SKM-1 treated with dmso at 0.1 percent for 144 hours (cell line): ENCODE data around the gene LRCH3.
A peak's percentile ranks its signal among the peaks of the same experiment; 100 is the strongest.
"Not testable (repeated sequence)": the region's sequence is repeated elsewhere in the genome, so short reads cannot be mapped to it uniquely, and the experiment has no call there.

Experiments
- DNase-seq: peaks from one replicate; lab custom pipeline; 2025; ENCODE audit not compliant: unreplicated experiment; lab: John Stamatoyannopoulos, UW

Gene LRCH3

DNA sequence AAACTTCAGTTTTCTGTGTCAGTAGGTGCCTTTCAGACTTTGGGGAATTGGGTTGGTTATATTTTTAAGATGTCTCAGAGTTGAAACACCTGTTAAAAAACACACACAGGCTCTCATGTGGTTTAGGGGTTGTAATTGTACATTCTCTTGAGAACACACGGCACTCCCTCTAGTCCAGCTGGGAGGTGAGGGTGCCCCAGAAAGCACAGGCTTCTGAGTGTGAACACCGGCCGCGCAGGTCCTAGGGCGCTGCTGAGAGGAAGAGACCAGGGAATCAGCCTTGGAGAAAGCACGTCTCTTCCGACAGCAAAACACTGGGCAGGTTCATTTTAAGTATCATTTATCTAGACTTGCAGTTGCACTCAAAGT is 90.9 kb downstream of the LRCH3 start:
- DNase-seq, result no peak

GRCh38 chr3:197882586-197882985 is 91.5 kb downstream of the LRCH3 start:
- DNase-seq, result peak; percentile 11

GRCh38 chr3:197883541-197883940 is 92.5 kb downstream of the LRCH3 start:
- no peak for DNase-seq

DNA sequence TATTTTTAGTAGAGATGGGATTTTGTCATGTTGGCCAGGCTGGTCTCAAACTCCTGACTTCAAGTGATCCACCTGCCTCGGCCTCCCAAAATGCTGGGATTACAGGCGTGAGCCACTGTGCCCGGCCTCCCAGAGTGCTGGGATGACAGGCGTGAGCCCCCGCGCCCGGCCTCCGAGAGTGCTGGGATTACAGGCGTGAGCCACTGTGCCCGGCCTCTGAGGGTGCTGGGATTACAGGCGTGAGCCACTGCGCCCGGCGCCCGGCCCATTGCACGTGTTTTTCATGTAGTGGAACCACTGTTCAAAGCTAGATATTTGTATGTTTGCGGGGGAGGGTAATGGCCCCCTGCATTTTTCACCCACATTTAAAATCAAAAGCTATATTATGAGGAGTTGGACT is 93.3 kb downstream of the LRCH3 start:
- DNase-seq, result not testable (repeated sequence)

- DNase-seq, result not testable (repeated sequence)
These were observed 95.0 kb downstream of the LRCH3 start for GRCh38 chr3:197886052-197886451.

DNA sequence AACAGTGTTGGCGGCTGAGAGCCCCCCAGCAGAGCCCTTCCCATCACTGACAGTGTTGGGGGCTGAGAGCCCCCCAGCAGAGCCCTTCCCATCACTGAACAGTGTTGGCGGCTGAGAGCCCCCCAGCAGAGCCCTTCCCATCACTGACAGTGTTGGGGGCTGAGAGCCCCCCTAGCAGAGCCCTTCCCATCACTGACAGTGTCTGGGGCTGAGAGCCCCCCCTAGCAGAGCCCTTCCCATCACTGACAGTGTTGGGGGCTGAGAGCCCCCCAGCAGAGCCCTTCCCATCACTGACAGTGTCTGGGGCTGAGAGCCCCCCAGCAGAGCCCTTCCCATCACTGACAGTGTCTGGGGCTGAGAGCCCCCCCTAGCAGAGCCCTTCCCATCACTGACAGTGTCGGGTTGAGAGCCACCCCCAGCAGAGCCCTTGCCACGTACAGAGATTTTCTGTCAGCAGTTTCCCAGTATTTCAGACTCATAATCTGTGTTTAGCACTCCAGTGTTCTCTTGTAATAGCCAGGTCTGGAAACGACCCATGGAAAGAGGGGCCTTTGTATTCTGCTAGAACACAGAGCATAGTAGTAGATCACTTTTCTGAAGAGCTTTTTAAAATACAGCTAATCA is 96.5 kb downstream of the LRCH3 start:
- DNase-seq, result not testable (repeated sequence)

GRCh38 chr3:197888511-197888910 is 97.5 kb downstream of the LRCH3 start:
- DNase-seq, result no peak

- no peak for DNase-seq
These were observed 98.3 kb downstream of the LRCH3 start for GRCh38 chr3:197889204-197889930.

DNA sequence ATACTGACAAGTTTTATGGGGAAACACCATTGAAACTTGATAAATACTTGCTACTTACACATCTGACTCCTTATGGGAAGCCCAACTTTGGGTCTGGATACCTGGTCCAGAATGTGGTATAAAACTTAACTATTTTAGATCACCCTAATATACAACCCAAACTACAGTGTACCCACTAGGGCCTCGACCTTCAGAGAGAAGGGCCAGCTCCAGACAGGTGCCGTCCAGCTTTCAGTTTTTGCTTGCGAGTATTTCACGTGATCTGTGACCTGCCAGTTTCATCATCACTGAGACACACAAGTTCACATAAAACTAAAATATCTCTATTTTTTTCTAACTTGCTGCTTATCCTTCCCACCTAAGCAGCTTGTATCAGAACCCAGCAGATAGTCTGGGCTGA is 99.6 kb downstream of the LRCH3 start:
- no peak for DNase-seq

GRCh38 chr3:197892162-197892561 is 101.1 kb downstream of the LRCH3 start:
- no peak for DNase-seq

DNA sequence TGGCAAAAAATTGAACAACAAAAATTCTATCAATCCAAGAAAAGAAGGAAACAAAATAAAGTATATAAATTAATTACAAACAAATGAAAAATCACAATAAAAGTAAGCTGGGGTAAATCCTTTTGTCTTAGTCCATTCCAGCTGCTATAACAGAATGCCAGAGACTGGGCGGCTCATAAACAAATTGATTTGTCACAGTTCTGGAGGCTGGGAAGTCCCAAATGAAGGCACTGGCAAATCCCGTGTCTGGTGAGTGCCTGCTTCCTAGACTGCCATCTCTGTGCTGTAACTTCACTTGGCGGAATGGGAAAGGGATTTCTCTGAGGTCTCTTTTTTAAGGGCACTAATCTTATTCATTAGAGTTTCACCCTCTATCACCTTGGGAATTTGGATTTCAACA is 105.4 kb downstream of the LRCH3 start:
- no peak for DNase-seq

DNA sequence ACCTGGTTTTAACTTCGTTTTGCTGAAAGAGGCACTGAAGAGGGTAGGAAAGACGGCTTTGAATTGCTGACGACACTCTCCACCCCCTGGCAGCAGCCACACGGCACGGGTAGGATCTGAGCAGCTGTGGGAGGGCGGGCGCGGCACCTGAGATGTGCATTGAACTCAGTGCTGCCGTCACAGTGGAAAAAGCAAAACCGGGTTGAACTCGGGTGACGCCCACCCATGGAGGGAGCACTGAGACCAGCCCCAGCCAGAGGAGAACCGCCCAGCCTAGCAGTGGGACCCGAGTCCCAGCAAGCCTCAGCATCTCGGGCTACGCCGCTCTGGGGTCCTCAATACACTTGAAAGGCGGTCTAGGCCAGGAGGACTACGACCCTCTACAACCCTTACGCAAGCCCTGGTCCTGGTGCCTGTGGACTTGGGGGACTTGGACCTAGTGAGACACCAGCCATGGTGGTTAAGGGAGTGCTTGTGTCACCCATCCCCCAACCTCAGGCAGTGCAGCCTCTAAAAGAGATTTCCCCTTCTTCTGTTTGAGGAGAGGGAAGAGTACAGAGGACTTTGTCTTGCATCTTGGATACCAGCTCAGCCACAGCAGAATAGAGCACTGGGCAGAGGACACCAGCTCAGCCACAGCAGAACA is 108.9 kb downstream of the LRCH3 start:
- no peak for DNase-seq

GRCh38 chr3:197901626-197902025 is 110.6 kb downstream of the LRCH3 start:
- no peak for DNase-seq

- DNase-seq, result peak; percentile 73
These were observed 115.2 kb downstream of the LRCH3 start for GRCh38 chr3:197906023-197906849.

DNA sequence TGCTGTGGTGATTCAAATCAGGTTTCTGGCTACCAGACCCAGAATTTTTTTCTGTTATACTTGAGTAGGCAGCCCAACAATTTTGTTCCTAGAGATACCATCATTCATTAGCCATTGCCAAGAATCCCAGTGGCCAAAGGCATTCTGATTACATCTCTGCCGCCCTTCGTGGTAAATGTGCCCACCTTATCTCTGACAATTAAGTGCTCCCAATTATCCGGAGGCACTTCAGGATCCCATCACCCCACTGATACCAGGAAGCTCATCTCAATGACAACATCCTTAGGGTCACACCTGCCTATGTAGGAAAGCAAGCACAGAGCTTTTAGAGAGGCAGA is 115.8 kb downstream of the LRCH3 start:
- DNase-seq, result no peak

DNA sequence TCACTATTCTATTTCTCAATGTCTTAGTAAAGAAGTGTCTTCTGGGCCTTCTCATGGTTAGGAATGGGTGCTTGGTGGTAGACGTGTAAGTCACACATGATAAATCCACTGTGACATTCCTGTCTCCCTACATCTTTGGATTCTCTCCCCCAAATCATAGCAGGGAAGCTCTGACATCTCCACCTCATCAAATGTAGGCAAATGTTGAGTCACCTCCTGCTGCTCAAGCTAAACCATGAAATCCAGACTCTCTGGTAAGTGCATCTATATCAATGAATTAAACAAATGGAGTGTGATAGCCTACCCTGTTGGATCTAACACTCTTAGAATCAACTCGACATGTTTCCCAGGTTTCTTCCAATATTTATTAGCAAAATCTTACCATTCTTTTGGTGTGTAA is 116.1 kb downstream of the LRCH3 start:
- no peak for DNase-seq

- not testable (repeated sequence) for DNase-seq
These were observed 117.5 kb downstream of the LRCH3 start for GRCh38 chr3:197908550-197908949.

DNA sequence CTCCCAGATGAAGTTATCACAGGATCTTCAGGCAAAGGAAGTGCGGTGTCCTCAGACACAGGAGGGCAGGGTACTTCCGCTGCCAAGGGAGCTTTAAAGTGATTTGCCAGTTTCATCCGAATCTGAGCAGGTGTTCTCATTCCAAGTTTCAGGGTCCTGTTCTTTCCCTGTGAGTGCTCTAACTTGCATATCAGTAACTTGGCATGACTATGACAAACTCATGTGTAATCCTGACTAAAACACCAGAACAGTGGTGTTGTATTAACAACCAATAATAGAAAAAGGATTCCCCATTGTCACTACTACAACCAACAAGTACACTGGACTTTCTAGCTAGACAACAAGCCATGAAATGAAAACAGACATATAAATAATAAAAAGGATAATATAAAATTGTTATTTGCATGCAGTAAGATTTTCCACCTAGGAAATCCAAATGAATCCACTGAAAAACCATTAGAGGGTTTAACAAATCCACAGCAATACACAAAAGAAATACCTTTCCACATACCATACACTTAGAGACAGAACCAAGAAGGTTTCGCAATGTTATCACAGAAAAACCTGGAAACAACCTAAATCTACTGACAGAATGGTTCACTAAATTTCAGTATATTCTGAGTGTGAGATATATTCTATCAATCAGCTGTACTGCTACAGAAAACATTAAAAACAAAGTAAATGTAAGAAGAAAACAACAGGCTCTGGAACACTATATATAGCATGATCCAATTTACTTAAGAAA is 118.1 kb downstream of the LRCH3 start:
- DNase-seq, result no peak

GRCh38 chr3:197912741-197913476 is 121.9 kb downstream of the LRCH3 start:
- no peak for DNase-seq
